Kidney (tissue), 14 donors: Measurements from ENCODE around the gene SMARCA2. TPM values are rescaled to one million over a fixed set of nuclear protein-coding genes. Genes with fewer than 3 reads are reported as not detected.

Experiments
- DNase-seq, 5 donors: peaks; one replicate each; pipeline ENCODE4 v3.0.0-alpha.2; 2013 to 2020
- FAIRE-seq: peaks from 2 replicates; lab custom pipeline; 2012; peaks lifted over from hg19 to GRCh38; lab: Jason Lieb, UNC
- H3K27ac ChIP-seq, 2 donors: one replicate each; pipeline ENCODE4 v1.7.0; 2013; ENCODE audit warnings: low read depth in 2 of 2, low read length in 2 of 2, inconsistent platforms in 1 of 2
- H3K27me3 ChIP-seq: one replicate; pipeline ENCODE4 v1.7.1; 2013; ENCODE audit warnings: low read length, inconsistent platforms; ENCODE audit not compliant: control insufficient read depth, insufficient read depth
- H3K36me3 ChIP-seq, 3 donors: one replicate each; pipeline versions ENCODE4 v1.7.0 to v1.7.1; 2013; ENCODE audit warnings: low read length in 3 of 3, control low read depth in 1 of 3, inconsistent platforms in 1 of 3; ENCODE audit not compliant: insufficient read depth in 3 of 3, control insufficient read depth in 2 of 3
- H3K4me1 ChIP-seq, 3 donors: one replicate each; pipeline versions ENCODE4 v1.7.0 to v1.7.1; 2013; ENCODE audit warnings: low read length in 3 of 3, inconsistent platforms in 1 of 3, low read depth in 1 of 3; ENCODE audit not compliant: control insufficient read depth in 2 of 3, insufficient read depth in 2 of 3
- H3K4me3 ChIP-seq, 3 donors: one replicate each; pipeline versions ENCODE4 v1.7.0 to v1.8.1; 2013; ENCODE audit warnings: low read length in 3 of 3, control low read depth in 1 of 3, inconsistent platforms in 1 of 3
- H3K9ac ChIP-seq, 3 donors: one replicate each; pipeline versions ENCODE4 v1.7.0 to v1.7.1; 2013; ENCODE audit warnings: low read length in 3 of 3, control low read depth in 1 of 3, inconsistent platforms in 1 of 3
- H3K9me3 ChIP-seq, 3 donors: one replicate each; pipeline versions ENCODE4 v1.7.0 to v1.7.1; 2013; ENCODE audit warnings: low read length in 3 of 3, control low read depth in 1 of 3, inconsistent platforms in 1 of 3; ENCODE audit not compliant: control insufficient read depth in 2 of 3, insufficient read depth in 1 of 3
- intact Hi-C: fragments of 100-400 bp; cut with DNase I; formaldehyde crosslinking; loops from one replicate; pipeline ENCODE4 v1.11.1; 2022
- polyA plus RNA-seq: library from polyadenylated mRNA; stranded (reverse); fragments of 350-450 nt; fragmentation: Illumina TruSeq; extraction: RNeasy Lipid Tissue Mini Kit (QIAGEN cat#74804); gene quantifications from one replicate; pipeline ENCODE4 v1.2.3, GENCODE V29; 2014; ENCODE audit warnings: low read depth, low replicate concordance; ENCODE audit not compliant: insufficient read depth
- total RNA-seq: library from RNA; stranded (reverse); fragmentation: NEBNext Ultra II Directional; extraction: Animal tissue kit (Norgen Biotek cat#: 25700); gene quantifications from one replicate; pipeline ENCODE4 v1.2.1, GENCODE V29; 2021
- TF ChIP-seq, protein P1 (sequence below): IDR thresholded peaks from 3 replicates; pipeline ENCODE4 v1.5.1; 2012; ENCODE audit warnings: mild to moderate bottlenecking, moderate library complexity, borderline replicate concordance; ENCODE audit not compliant: insufficient read depth; ENCODE audit errors: extremely low read depth
- donor health status: control.
- donor health status: control.
- donor health status: control.
- donor health status: control.
- donor health status: control.
- donor health status: DM: yes; HTN: yes; CAD: no.
- donor health status: Normal renal cell carcinoma (clear cell type).

The SMARCA2 gene
- total and polyA plus RNA-seq, 2 donors from 2014 or later = 54.3 to 189 TPM

DNA sequence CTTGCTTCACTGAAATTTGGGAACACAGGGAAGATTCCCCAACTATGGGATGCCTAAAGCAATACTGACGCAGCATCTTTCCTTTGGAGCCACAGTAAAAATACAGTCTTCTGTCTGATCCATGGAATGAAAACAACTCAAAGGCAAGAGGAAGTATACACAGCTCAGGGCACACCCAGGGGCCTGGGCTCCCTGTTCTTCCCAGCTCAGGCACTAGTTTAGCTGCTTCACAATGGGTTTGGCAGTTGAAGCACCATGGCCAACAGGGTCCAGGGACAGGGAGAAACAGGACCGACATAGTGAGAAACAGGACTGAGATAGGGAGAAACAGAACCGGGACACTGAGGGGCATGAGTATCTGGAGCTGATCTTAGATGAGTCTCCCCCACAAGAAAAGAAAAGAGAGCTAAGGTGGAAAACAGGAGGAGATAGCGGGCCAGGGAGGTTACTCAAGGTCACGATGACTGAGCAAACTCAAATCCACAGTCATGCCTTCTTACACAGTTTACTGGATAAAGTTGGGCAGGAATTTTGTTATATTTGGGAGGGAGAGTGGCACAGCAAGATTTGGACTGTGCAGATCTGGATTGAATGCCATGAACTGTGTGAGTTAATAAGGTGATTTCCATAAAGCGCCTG lies 198.8 kb downstream of the SMARCA2 start:
- TF ChIP-seq, protein P1, sequence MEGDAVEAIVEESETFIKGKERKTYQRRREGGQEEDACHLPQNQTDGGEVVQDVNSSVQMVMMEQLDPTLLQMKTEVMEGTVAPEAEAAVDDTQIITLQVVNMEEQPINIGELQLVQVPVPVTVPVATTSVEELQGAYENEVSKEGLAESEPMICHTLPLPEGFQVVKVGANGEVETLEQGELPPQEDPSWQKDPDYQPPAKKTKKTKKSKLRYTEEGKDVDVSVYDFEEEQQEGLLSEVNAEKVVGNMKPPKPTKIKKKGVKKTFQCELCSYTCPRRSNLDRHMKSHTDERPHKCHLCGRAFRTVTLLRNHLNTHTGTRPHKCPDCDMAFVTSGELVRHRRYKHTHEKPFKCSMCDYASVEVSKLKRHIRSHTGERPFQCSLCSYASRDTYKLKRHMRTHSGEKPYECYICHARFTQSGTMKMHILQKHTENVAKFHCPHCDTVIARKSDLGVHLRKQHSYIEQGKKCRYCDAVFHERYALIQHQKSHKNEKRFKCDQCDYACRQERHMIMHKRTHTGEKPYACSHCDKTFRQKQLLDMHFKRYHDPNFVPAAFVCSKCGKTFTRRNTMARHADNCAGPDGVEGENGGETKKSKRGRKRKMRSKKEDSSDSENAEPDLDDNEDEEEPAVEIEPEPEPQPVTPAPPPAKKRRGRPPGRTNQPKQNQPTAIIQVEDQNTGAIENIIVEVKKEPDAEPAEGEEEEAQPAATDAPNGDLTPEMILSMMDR = no peak
- no peak overlapping the region for H3K9ac ChIP-seq
- FAIRE-seq = no peak
- no peaks in the 10 kb centered on the region for H3K36me3 ChIP-seq
- no peak for DNase-seq
- no peaks in the 10 kb centered on the region for H3K9me3 ChIP-seq
- no peak overlapping the region for H3K27ac ChIP-seq
- no peaks in the 10 kb centered on the region for H3K4me1 ChIP-seq
- no peak overlapping the region for H3K4me3 ChIP-seq
- intact Hi-C loops = no loop called here
- no peaks in the 10 kb centered on the region for H3K27me3 ChIP-seq

DNA sequence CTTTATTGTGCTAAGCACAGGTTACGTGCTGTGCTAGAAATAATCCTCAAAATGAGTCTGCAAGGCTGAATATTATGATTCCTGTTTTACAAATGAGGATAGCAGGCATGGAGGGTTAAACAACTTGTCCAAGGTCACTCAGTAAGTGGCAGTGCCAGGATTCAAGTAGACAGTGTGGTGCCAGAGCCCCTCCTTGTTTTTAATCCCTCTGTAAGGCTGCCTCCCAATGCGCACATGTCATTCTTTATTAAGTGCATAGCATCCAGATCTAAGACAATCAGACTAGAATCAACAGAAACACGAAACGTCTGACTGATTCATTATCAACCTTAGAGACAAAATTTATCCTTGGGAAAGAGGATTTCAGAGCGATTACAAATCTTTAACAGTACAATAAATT lies 199.6 kb downstream of the SMARCA2 start:
- intact Hi-C loops = no loop called here
- Histone ChIP-seq H3K9ac (no peak overlapping the region), H3K36me3 (no peaks in the 10 kb centered on the region), H3K27me3 (no peaks in the 10 kb centered on the region), H3K27ac (no peak overlapping the region), H3K9me3 (no peaks in the 10 kb centered on the region), H3K4me1 (no peaks in the 10 kb centered on the region), H3K4me3 (no peak overlapping the region)
- TF ChIP-seq, protein P1 = no peak
- no peak for DNase-seq
- FAIRE-seq = no peak

DNA sequence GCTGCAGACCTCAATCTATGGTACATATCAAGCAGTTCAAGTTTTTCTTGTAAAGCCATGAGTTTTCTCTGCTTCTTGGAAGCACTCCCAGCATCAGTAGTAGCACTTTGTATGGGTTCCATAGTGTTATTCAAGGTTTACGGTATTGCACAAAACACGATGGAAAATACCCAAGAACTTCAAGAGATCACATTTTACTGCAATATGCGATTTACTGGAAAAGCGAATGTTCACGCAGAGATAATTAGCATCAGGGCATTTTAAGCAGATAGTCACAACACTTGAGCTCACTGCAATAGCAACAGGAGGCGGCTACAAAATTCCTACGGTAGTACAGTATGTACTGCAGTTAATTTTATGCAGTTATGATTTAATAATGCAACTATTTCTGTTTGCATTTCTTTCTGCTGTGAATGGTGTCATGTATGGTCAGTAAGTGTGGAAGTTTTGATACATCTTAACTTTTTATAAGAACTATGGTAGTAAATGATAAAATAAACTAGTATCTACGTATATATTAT lies 200.8 kb downstream of the SMARCA2 start:
- Histone ChIP-seq H3K9ac (no peak overlapping the region), H3K4me3 (no peak overlapping the region), H3K9me3 (no peaks in the 10 kb centered on the region), H3K4me1 (no peaks in the 10 kb centered on the region), H3K27me3 (no peaks in the 10 kb centered on the region), H3K36me3 (no peaks in the 10 kb centered on the region), H3K27ac (no peak overlapping the region)
- DNase-seq (no peak), FAIRE-seq (no peak)
- intact Hi-C loops = no loop called here
- TF ChIP-seq, protein P1 = no peak
